IPS DF 4.7 (cell line): ENCODE results near the gene C6orf136.

Experiments
- DNase-seq: peaks from one replicate; pipeline ENCODE4 v3.0.0-alpha.2; 2013; ENCODE audit warnings: low spot score; ENCODE audit errors: extremely low read depth

C6orf136 gene

DNA sequence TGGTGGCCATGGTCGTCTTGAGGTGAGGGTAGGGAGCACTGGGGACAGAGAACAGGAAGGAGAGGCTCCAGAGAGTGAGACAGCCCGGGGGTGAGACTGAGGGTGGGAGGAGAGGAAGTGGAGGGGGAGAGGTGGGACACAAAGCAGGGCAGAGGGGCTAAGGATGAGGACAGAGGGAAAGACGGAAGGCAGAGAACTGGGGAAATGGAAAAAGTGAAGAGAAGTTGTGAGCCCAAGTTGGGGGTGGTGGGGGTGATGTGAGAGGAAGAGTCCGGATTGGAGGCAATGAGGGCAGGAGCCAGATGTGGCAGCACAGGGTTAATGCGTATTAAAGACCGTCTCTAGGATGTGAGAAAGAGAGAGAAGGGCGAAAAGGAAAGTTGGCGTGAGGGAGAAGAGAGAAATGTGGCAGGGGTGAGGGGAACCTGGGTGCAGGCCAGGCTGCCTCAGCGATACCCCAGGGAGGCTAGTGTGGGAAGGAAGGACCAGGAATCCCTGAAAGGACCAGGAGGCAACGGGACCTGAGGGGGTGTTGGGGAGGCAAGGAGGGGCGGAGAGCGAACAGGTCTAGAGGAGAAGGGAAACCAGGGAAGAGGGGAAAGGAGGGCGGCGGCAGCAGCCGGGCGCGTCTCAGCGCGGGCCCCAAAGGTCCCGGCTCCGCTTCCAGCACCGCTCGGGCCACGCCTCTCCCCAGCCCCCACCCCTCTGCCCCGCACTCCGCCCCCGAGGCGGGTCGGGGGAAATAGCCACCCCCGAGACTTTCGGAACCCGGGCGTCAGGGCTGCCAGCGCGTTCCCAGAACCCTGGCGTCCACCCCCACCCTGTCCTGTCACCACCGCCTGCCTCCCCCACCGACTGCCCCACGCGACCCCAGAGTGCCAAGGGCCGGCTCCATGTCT lies 39.3 kb downstream of the C6orf136 start, which contains the start of gene PPP1R18:
Gene PPP1R18 (minus strand): TSS at position 637 of the 899 bp plus-strand sequence. CDS start 627 bp downstream, at position 10.
- no peak for DNase-seq

DNA sequence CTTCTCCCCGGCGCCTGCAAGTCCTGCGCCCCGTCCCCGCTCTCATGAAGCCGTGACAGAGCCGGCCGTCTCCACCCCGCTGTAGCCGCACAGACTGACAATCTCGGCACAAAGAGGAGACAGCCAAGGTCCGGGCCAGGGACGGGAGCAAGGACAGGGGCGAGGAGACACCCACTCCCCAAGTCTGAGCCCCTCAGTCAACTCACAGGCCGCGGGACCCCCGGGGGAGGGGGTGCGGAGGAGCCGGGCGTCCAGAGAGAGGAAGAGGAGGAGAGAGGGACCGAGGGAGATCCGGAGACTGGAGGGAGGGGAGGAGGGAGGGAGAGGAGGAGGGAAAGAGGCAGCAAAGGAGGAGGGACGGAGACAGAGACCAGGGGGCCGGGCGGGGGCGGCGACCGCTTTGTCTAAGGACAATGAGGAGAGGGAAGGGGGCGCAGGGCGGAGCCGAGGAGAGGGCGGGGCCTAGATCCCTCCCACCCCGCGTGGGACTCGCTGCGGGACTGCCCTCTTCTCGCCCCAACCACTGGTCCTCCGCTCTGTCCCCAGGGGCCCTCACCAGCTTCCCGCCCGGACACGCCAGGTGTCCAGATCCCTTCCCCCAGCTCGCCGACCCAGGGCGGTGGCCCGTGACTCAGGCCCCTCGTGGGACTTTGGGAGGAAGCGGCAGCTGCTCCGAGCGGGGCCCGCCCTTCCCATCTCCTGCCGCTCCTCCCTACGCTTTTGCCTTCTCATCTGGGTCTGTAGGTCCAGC lies 40.1 kb downstream of the C6orf136 start:
- no peak for DNase-seq

DNA sequence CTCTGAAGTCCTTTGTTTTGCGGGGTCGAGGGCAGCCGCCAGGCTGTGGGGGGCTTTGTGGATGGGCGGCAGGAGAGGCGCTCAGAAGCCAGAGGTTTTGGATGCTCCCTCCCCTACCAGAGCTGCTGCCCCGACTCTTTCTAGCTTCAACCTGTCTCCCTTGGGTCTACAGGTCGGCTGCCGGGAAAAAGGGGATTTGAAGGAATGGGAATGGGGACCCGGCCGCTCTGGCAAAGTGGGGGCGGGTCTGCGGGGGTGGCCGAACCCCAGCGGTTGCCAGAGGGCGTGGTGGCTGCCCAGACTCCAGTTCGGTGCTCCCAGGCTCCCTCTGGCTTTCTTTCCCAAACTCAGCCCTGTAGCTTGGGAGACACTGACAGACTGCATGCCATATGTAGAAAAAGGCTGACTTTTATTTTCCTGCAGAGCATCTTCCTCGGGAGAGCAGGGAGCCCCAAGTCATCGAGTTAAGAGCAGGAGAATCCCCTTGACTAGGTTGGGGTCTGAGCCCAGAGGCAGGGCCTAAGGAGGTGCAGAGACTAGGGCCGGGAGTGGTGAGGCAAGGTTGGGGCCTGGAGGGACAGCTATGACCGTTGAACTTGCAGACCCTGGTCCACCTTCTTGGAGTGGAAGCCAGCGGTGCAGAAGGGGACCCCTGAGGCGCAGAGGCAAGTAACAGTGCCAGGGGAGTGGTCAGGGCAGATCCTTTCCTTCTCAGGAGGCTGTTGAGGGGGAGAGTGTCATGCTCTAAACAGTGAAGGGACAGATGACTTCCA lies 40.9 kb downstream of the C6orf136 start:
- DNase-seq, result no peak

DNA sequence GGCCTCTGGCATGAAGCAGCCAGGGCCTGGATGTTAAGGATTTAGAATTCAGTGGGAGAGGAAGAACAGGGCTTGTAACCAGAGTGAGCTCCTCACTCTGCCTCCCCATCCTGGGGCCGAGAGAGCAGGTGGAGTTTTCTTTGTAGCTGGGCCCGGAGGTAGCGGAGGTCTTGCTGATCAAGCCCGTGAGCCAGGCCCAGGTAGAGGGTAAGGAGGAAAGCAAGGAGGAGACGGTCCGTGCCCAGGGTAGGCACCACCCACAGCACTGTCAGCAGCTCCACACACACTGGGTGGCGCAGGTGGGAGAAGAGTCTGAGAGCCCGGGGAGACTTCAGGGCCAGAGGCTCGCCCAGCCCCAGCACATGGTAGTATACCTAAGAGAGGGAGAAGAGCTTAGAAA lies 41.6 kb downstream of the C6orf136 start:
- no peak for DNase-seq

DNA sequence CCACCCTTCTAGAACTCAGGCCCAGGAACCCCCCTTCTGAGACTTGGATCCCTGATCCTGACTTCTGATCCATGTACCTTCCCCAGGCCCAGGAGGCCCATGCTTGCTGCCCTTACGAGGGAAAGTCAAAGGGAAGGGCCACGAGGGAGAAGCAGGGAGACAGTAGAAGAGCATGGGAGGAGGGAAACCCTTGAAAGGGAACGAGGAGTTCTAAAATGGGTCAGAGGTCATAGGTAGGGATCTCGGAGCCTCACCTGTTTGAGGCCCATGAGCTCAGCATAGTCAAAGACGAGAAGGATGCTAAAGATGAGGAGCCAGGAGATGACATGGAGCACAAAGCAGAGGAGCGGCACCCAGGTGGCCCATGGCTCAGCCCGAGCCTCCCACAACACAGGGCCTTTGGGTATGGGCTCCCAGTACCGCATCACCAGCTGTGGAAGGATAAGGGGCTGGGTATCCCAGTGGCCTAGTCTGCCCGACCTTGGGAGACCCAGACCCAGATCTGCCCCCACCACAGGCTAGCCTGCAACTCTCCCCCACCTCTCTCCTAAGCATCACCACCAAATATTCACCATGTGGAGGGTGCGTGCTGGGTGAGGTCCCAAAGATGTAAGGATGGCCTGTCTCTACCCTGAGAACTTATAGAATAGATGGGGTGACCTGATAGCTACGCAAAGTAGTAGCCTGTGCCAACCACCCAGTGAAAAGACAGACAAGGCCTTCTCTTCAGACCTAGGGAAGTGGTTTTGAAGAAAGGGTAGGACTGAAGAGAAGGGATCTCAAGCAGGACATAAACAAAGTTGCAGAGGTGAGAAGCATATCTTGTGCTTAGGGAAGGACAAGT lies 42.3 kb downstream of the C6orf136 start:
- no peak for DNase-seq

DNA sequence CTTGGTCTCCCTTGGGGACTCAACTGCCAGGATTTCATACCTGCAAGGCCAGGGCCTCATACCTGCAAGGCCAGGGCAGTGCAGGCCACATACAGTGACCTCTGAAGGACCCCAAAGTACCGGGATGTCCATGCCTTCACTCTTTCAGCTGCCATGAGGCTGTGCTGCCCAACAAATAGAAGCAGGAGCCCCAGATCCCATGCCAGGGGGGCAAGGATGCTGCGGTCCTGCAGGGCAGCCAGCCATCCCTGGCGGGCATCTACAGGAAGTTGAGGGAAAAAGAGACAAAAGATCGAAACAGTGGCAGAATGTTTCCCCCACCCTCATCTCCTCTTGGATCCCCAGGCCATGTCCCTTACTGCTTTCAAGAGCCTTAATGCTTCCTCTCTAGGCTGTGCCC lies 43.1 kb downstream of the C6orf136 start:
- no peak for DNase-seq

DNA sequence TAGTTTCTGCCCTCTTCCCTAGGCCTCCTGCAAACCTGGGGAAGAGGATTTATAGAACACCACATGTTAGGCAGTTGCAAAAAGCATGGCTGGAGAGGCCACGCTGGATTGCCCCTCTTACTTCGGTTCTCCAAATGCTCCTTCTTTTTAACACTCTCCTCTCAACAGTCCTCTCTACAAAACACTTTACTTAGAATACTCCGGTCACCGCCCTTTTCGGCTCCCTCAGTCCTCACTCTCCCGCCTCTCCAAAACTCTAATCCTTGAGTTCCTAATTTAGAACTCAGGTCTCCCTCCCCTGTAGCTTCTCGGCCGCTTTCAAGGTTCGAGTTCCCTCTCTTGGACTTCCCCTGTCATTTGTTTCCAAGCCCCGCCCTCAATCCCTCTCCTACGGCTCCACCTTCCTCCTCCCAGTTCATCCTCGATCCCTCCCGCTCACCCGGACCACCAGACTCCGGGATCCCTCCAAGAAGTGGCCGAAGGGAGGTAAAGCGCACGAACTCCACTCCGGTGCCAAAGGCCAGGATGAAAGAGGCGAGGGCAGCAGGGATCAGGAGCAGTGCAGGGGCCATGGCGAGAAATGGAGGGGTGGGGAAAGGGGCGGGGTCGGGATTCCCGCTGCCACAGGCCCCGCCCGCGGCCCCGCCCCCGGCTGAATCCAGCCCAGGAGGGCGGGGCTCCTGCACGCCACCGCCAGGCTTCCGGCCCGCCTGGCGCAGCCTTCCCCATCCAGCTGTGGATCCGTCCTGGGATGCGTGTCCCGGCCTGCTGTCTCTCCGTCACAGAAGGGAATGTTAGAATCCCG lies 43.7 kb downstream of the C6orf136 start, which contains the start of gene NRM:
Gene NRM (minus strand): TSS at position 582 of the 805 bp plus-strand sequence. CDS start 10 bp downstream, at position 572.
- DNase-seq, result no peak

DNA sequence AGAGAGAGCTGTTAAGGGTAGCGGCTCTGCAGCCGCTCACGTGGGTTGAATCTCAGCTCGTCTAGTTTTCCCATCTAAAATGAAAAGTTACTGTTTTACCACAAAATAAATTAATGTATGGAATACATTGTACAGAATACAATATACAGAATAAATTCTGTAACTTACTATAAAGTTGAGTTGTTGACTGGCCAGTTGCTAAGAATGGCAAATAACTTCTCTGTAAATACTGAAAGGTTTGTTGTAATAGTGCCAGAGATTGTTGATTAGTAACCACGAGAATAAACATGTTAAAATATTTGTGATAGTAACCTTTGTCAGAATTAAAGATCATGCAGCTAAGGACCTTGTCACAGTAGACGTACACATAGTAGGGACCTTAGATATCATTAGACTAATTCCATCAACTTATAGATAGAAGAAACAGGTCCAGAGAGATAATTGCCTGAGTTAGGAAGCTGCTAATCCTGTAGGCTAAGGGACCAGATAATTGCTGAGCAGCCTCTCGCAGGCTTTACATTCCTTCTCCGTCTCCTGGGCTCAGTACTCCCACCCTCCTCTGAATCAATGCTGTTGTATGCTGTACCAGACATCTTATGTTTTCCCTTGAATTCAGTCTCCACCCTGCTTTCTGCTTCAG lies 44.4 kb downstream of the C6orf136 start:
- no peak for DNase-seq

DNA sequence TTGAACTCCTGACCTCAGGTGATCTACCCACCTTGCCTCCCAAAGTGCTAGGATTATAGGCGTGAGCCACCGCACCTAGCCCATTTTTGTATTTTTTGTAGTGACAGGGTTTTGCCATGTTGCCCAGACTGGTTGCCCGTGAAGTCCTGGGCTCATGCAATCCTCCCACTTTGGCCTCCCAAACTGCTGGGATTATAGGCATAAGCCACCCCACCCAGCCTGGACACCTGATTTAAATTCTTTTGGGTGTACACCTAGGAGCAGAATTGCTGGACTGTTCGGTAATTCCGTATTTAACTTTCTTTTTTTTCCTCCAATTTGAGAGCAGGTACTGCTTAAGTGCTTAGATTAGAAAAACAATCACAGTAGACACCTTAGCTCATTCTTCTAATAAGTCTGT lies 49.5 kb downstream of the C6orf136 start:
- no peak for DNase-seq

DNA sequence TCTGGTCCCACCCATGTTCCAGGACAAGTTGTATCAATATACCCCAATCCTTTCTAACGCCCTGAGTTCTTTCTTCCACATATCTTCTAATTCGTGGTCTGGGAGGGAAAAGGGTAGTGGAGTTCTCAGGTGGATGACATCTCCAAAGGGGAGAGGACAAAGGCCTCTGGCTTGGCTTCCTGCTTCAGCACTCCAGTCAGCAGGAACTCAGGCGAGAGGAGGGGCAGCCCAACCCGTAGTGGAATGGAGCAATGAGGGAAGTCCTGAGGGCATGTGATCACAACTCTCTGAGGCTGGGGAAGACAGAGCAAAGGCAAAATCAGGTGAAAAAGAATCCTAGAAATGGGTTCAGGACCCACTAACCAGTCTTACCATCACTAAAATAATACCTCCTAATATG lies 53.4 kb downstream of the C6orf136 start:
- no peak for DNase-seq
